Glutamatergic neuron (in vitro differentiated cells): ENCODE measurements around the gene PRR14L. TPM values are rescaled to one million over a fixed set of nuclear protein-coding genes. Genes with fewer than 3 reads are reported as not detected.

ENCODE experiments used
- DNase-seq: peaks from one replicate; pipeline ENCODE4 v3.0.0; 2022
- H3K27ac Mint-ChIP-seq: one replicate; pipeline ENCODE4 v1.8.0; 2020; ENCODE audit warnings: mild to moderate bottlenecking, mixed read lengths, inconsistent platforms; ENCODE audit not compliant: unreplicated experiment
- H3K27me3 Mint-ChIP-seq: one replicate; pipeline ENCODE4 v1.8.0; 2020; ENCODE audit warnings: mild to moderate bottlenecking, moderate library complexity, mixed read lengths, inconsistent platforms; ENCODE audit not compliant: unreplicated experiment
- H3K36me3 Mint-ChIP-seq: one replicate; pipeline ENCODE4 v1.8.0; 2020; ENCODE audit warnings: mild to moderate bottlenecking, mixed read lengths, inconsistent platforms; ENCODE audit not compliant: unreplicated experiment
- H3K4me1 Mint-ChIP-seq: one replicate; pipeline ENCODE4 v1.8.0; 2020; ENCODE audit warnings: mild to moderate bottlenecking, low read depth, mixed read lengths, inconsistent platforms; ENCODE audit not compliant: unreplicated experiment
- H3K4me3 Mint-ChIP-seq: one replicate; pipeline ENCODE4 v1.8.0; 2020; ENCODE audit warnings: mild to moderate bottlenecking, mixed read lengths, inconsistent platforms; ENCODE audit not compliant: unreplicated experiment
- H3K9me3 Mint-ChIP-seq: one replicate; pipeline ENCODE4 v1.8.0; 2020; ENCODE audit warnings: mild to moderate bottlenecking, moderate library complexity, mixed read lengths, inconsistent platforms; ENCODE audit not compliant: unreplicated experiment
- total RNA-seq: library from RNA; stranded (reverse); fragmentation: NEBNext Ultra II Directional; extraction: Animal tissue kit (Norgen Biotek cat#: 25700); gene quantifications from one replicate; pipeline ENCODE4 v1.2.1, GENCODE V29; 2021; ENCODE audit not compliant: unreplicated experiment
- TF ChIP-seq, protein P1 (sequence below): fragments of 200-600 bp; sonication (generic); IDR thresholded peaks from one replicate; pipeline ENCODE4 v1.5.0; 2021; ENCODE audit not compliant: partially characterized antibody, unreplicated experiment

PRR14L gene
- total RNA-seq, 1 donor from 2014 or later = 104 TPM

DNA sequence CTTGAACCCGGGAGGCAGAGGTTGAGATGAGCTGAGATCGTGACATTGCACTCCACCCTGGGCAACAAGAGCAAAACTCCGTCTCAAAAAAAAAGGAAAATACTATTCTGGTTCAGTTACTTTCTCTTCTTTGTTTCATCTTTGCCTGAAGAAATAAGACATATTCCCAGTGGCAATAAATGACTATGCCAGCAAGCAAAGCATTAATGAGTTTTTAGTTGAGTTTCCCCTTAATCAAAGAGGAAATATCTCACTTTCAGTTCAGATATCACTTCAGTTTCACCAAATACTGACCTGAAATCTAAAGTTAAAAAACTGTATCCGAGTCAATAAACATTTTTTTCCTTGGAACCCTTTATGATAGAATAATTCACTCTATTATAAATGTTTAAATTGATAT lies 98.3 kb downstream of the PRR14L start:
- TF ChIP-seq, protein P1, sequence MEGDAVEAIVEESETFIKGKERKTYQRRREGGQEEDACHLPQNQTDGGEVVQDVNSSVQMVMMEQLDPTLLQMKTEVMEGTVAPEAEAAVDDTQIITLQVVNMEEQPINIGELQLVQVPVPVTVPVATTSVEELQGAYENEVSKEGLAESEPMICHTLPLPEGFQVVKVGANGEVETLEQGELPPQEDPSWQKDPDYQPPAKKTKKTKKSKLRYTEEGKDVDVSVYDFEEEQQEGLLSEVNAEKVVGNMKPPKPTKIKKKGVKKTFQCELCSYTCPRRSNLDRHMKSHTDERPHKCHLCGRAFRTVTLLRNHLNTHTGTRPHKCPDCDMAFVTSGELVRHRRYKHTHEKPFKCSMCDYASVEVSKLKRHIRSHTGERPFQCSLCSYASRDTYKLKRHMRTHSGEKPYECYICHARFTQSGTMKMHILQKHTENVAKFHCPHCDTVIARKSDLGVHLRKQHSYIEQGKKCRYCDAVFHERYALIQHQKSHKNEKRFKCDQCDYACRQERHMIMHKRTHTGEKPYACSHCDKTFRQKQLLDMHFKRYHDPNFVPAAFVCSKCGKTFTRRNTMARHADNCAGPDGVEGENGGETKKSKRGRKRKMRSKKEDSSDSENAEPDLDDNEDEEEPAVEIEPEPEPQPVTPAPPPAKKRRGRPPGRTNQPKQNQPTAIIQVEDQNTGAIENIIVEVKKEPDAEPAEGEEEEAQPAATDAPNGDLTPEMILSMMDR = no peak
- H3K4me3 Mint-ChIP-seq = no peak overlapping the region
- no peak for DNase-seq
- H3K27ac Mint-ChIP-seq = no peak overlapping the region
- H3K27me3 Mint-ChIP-seq = no peaks in the 10 kb centered on the region
- no peaks in the 10 kb centered on the region for H3K36me3 Mint-ChIP-seq
- H3K9me3 Mint-ChIP-seq = no peaks in the 10 kb centered on the region
- no peaks in the 10 kb centered on the region for H3K4me1 Mint-ChIP-seq

DNA sequence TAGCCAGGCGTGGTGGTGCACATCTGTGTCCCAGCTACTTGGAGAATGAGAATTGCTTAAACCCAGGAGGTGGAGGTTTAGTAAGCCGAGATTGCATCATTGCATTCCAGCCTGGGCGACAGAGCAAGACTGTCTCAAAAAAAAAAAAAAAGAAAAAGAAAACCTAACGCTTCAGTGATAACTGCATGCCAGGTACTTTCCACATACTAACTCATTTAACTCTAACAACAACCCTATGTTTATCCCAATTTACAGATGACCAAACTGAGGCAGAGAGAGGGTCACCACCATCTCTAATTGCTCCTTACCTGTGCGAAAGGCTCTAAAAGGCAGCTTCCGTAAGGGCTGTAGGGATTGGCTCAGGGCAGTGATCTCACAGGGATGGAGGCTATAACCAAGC lies 99.5 kb downstream of the PRR14L start:
- H3K9me3 Mint-ChIP-seq = no peaks in the 10 kb centered on the region
- no peaks in the 10 kb centered on the region for H3K27me3 Mint-ChIP-seq
- no peak overlapping the region for H3K27ac Mint-ChIP-seq
- H3K4me3 Mint-ChIP-seq = no peak overlapping the region
- no peaks in the 10 kb centered on the region for H3K4me1 Mint-ChIP-seq
- no peak for DNase-seq
- H3K36me3 Mint-ChIP-seq = no peaks in the 10 kb centered on the region
- TF ChIP-seq, protein P1 = no peak

DNA sequence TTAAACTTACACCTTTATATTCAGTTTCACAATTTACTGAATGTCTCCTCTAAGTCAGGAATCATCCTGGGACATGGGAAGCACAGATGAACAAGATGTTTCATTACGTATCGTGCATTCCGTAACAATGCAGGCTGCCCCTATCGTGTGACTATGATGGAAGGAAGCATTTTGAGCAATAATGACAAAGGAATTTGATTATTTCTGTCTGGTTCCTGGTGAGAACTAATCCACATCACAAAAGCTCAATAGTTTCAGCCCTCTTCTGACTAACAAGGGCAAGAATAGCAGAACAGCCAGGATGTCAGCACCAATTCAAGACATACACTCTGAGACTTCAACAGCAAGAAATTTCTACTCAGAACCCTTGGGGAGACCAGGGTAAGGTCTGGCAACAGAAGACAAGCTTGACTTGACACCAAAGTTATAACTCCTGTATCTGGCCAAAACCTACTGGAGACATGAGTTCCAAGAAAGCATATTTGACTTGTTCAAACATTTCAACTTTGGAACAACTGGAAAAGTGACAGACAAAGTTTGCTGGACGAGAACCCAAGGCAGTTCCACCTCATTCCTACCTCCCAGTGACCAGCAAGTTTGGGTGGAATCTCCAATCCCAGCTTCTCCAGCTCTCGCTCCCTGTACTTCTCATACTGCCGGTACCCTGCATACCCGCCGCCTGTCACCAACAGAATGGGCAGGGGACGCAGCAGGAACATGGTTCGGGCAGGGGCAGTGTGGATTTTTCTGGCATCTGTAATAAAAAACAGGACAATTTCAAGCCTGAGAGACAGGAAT lies 102.2 kb downstream of the PRR14L start:
- Mint-ChIP-seq H3K27ac (no peak overlapping the region), H3K27me3 (no peaks in the 10 kb centered on the region), H3K4me1 (no peaks in the 10 kb centered on the region), H3K9me3 (no peaks in the 10 kb centered on the region), H3K36me3 (no peaks in the 10 kb centered on the region), H3K4me3 (no peak overlapping the region)
- TF ChIP-seq, protein P1 = no peak
- no peak for DNase-seq

DNA sequence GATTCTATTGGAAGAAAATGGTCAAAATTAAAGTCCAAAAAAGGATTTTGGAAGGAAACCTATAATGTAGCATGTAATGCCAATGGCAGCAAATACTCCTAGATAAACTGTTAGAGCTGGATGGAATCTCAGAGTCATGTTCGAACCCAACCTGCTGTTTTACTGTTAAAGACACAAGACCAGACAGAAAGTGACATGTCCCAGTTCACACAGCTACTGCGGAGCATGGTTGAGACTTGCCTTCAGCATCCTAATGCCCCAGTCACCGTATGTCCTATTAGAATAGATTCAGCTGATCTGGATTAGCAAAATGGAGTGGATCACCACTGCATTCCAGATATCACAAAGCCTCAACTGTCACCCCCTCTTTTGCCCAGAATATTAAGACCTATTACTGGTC lies 102.9 kb downstream of the PRR14L start:
- Mint-ChIP-seq H3K4me3 (no peak overlapping the region), H3K9me3 (no peaks in the 10 kb centered on the region), H3K36me3 (no peaks in the 10 kb centered on the region), H3K27me3 (no peaks in the 10 kb centered on the region), H3K4me1 (no peaks in the 10 kb centered on the region), H3K27ac (no peak overlapping the region)
- DNase-seq = no peak
- TF ChIP-seq, protein P1 = no peak

DNA sequence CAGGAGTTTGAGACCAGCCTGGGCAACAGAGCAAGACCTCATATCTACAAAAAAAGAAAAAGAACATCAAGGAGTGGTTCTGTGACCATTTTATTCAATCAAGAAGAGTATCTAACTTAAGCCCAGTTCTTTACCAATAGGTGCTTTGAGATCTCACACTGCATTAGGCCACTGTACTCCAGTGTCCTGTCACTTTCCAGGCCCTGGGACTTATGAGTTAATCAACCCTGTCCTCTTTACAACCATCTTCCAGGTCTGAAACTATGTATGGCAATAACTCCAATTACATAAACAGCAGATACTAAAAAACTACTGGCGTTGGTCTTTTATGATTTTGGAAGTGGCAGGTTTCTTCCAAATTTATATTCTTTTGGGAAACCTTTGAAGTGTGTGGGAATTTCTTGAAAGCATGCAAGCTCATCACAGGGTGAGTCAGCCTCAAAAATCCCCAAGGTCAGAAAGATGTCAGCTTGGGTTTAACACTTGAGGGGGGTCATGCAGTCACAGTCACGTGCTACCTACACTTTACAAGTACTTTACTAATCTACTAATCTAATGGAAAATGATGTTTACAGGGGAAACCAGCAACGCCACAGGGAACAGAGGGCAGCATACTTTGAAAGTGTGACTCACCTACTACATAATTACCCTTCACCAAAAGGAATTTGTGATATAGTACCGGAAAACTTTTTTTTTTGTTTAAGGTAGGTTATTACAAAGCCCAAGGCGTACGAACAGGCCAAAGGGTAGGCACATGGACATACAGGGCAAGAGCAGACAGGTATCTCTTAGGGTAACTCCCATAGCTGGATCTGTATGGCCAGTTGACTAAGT lies 103.5 kb downstream of the PRR14L start:
- H3K27me3 Mint-ChIP-seq = no peaks in the 10 kb centered on the region
- no peak overlapping the region for H3K4me3 Mint-ChIP-seq
- no peaks in the 10 kb centered on the region for H3K36me3 Mint-ChIP-seq
- H3K4me1 Mint-ChIP-seq = no peaks in the 10 kb centered on the region
- DNase-seq = no peak
- no peaks in the 10 kb centered on the region for H3K9me3 Mint-ChIP-seq
- no peak overlapping the region for H3K27ac Mint-ChIP-seq
- TF ChIP-seq, protein P1 = no peak
